HG02852 (cell line): ENCODE measurements around the gene POLDIP3.
A peak's percentile ranks its signal among the peaks of the same experiment; 100 is the strongest.
"Not testable (repeated sequence)": the region's sequence is repeated elsewhere in the genome, so short reads cannot be mapped to it uniquely, and the experiment has no call there.

Experiments used
- ATAC-seq: cut with Tn5 transposase; IDR thresholded peaks from one replicate; pipeline ENCODE4 v1.9.1; 2021; ENCODE audit warnings: mild to moderate bottlenecking, moderate library complexity; ENCODE audit not compliant: unreplicated experiment

POLDIP3 gene

GRCh38 chr22:42620084-42620483, 5.4 kb upstream of the POLDIP3 start:
- no peak for ATAC-seq

DNA sequence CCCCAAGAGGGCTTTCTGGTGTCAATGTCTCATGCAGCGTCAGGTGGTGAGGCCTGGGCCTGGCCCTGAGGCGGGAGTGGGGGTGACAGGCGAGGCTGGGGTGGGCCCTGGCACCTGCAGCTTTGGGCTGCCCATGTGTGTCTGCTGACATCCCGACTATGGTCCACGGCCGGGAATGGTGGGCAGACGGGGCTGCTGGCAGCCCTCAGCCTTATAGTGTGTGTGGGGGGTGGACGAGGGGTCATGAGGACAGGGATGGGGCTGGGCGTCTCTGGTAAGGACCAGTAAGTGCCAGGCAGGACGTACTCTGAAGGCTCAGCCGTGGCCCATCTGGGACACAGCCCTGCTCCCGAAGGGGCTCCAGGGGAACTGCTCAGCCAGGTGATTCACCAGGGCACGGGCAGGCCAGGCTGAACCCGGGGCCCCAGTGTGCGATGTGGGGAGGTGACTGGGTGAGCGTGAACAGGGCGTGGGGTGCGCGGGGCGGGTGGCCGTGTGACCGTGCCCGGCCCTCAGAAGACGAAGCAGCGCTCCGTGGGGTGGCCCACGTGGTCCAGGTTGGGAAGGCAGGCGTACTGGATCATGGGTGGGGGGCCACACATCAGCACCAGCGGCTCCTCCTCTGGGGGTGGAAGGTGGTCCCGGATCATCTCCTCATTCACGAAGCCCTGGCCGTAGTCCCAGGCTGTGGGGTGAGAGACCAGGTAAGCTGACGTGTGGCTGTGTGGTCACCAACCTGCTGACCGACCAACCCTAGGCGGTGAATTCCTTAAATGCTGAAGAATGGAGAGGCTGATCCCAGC, 4.8 kb upstream of the POLDIP3 start:
- ATAC-seq = no peak

DNA sequence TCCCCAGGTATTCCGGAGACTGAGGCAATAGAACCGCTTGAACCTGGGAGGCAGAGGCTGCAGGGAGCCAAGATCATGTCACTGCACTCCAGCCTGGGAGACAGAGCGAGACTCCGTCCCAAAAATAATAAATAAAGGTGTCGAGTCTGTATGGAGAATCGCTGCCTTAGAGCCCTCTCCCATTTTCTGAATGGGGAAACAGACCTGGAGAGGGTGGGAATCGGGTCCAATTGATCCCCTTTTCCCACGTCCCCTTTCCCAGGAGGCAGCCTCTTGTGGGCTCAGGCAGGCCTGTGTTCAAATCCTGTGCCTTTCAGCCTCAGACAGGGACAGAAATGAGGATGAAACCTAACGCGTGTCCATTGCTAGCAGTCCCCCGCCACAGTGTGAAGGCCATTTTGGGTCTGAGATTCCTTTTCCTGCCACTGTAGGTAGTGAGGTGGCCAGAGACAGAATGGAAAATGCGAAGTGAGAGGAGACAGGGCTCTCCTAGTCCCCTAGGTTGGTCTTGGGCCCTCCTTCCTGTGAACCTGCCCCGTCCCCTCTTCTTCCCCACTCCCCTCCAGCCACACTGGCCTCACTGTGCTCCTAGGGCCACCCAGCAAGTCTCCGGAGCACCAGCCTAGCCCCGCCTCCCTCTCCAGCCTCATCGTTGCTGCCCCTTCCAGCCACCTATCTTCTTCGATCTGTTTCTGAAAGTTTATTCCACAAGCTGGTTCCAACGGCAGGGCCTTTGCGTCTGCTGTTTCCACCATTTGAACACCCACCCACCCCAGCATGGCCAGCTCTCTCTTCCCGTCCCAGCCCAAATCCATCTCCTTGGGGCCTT, 2.7 kb upstream of the POLDIP3 start:
- ATAC-seq = no peak

DNA sequence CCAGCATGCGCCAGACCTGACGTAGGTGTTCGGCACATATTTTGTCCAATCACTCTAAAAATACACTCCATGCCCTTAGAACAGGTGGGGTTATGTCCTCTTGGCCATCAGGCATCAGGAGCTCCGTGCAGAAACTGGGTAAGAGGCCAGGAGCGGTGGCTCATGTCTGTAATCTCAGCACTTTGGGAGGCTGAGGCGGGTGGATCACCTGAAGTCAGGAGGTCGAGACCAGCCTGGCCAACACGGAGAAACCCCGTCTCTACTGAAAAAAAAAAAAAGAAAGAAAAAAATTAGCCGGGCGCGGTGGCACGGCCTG, 1.1 kb upstream of the POLDIP3 start:
- ATAC-seq = not testable (repeated sequence)

DNA sequence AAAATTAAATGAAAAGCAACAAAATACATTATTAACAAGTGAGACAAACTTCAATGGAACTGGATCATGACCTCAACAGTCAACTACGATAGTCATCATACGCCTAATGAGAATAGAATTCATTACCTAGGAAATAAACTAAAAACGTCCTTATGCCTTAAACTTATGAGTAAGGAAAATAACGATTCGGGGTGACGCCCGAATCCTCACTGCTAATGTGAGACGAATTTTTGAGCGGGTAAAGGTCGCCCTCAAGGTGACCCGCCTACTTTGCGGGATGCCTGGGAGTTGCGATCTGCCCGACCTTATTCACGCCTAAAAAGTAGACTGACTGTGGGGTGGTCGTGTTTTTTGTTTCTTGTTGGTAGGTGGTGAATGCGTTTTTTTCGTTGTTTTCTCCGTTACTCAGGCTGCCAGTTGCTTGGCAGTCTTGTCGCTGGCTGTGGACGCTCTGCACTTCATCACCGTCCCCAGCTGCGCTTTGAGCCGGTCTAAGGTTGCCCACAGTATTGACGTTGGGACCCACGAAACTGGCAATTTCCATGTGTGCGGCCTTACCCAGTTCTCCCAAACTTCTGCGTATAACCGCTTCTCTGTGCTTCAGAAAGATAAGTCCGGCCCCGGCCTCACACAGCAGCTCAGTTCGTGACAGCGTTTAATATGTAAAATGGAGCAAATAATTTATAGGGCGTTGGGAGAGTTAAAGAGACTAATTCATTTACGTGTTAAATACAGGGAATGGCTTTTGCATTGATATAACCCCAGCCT, 593 bp upstream of the POLDIP3 start:
- peak; percentile 48 for ATAC-seq

- no peak for ATAC-seq
Observed at GRCh38 chr22:42613872-42614301, 796 bp downstream of the POLDIP3 start.

- no peak for ATAC-seq
Observed at GRCh38 chr22:42612336-42612735, 2.3 kb downstream of the POLDIP3 start.

DNA sequence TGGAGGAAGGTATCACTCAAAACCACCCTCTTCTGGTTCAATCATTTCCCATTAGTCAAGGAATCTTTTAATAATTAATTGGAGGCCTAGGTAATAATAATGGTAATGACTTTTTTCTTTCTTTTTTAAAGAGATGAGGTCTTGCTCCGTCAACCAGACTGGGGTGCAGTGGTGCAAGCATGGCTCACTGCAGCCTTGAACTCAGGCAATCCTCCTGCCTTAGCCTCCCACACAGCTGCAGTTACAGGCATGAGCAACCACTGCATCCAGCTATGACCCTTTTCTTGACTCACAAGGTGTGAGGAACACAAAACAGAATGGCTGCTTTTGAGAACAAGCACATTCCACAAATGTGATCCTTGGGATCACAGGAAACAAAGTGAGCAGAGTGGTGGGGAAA, 3.6 kb downstream of the POLDIP3 start:
- no peak for ATAC-seq

DNA sequence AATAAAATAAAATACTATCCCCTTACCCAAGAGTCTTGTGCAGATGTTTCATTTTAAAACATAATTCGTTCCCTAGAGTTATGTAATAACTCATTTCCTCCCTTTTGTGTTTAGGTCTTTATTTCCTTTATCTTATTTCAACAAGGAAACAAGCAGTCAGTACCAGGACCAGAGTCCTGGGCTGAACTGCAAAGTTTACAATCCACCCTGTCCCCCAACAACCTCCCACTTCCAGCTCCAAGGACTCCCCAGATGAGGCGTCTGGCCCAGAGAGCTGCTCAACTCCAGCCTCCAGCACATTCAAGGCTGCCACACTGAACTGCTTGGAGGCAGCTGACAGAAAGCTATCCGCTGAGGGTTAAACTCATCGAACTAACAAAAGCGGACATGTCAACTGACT, 4.5 kb downstream of the POLDIP3 start:
- no peak for ATAC-seq

DNA sequence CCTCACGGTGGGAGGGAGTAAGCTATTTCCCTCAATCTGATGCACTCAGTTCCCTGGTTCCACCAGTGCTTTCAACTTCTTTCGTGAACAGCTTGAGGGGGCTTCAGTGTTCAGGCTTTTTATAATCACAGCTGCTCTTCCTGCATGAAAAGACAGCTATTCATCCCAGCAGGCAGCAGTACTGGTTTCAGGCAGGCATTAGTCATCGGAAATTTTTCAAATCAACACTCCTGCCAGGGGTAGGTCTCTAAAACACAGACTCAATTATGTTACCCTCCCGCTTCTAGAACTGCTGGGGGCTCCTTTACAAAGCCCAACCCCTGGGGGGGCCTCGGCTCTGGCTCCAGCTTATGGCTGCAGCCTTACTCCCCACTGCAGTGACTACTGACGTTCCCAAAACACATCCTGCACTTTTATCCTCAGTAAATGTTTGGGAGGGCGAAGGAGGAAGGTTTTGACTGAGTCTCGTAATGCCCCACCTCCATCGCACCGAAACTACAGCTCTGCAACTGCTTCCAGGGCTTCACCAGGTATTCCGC, 5.8 kb downstream of the POLDIP3 start:
- no peak for ATAC-seq

DNA sequence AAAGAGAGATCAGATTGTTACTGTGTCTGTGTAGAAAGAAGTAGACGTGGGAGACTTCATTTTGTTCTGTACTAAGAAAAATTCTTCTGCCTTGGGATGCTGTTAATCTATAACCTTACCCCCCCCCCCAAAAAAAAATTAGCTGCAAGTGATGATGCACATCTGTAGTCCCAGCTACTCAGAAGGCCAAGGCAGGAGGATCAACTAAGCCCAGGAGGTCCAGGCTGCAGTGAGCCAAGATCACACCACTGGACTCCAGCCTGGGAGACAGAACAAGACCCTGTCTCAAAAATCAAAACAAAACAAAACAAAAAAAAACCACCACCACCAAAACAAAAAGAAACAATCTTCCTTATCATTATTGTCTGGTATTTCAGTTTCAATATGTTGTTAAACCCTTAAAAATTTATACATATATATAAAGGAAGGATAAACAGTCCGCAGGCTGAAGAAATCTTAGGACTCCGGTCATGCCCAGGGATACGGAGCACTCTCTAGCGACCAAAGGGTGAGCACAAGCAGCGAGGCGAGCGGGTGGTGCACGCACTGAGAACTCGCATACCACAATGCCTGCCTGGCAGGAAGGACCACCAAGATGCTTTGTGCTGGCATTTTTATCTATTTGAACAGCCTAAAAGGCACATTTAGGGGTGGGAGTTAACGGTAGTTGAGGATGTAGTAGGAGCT, 6.4 kb downstream of the POLDIP3 start:
- no peak for ATAC-seq

DNA sequence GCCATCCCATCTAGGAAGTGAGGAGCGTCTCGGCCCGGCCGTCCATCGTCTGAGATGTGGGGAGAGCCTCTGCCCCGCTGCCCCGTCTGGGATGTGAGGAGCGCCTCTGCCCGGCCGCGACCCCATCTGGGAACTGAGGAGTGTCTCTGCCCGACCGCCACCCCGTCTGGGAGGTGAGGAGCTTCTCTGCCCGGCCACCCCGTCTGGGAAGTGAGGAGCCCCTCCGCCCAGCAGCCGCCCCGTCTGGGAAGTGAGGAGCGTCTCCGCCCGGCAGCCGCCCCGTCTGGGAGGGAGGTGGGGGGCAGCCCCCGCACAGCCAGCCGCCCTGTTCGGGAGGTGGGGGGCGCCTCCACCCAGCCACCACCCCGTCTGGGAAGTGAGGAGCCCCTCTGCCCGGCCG, 7.0 kb downstream of the POLDIP3 start:
- not testable (repeated sequence) for ATAC-seq

GRCh38 chr22:42604403-42604802, 10.3 kb downstream of the POLDIP3 start:
- ATAC-seq = no peak

GRCh38 chr22:42603427-42603826, 11.3 kb downstream of the POLDIP3 start:
- no peak for ATAC-seq

DNA sequence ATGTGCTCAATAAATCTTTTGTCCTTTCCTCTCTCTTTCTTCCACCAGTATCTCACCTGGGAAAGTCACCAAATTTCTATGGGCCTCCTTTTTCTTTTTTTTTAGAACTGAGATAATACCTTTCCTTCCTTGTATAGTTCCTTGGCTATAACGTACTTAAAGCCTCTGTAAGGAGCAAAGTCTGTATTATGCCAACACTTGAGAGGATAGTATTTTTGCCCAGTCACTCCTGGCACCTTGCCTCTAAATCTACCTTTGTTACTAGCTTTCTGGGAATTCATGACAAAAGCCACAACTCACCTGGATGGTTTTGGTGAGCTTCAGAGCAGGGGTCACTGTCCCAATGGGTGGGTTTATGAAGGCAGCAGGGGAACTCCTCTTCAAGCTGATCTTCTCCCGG, 12.2 kb downstream of the POLDIP3 start:
- ATAC-seq = no peak

DNA sequence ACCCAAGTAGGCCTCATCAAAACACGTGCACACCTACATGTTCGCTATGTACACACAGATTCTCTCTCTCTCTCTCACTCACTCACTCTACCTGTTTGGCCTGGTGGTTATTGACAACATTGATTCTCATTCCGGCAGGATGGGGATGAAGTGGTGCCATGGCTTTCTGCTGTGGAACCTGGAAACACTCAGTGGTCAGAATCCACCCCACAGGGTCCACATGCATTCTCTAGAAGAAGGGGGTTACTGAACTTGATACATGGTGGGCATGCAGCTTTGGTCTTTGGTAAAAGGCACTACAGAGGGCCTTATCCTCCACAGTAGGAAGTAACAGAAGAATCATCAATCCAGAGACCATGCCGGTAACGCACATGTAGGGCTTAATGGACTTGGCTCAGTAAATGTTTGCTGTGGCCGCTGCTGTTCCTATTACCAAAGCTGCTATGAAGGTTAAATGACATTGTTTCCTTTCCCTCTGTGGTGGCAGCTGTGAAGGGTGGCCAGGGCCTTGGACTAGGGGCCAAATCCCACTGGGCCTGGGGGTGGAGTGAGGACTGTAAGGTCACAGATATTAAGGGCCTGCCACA, 12.7 kb downstream of the POLDIP3 start:
- ATAC-seq = no peak

DNA sequence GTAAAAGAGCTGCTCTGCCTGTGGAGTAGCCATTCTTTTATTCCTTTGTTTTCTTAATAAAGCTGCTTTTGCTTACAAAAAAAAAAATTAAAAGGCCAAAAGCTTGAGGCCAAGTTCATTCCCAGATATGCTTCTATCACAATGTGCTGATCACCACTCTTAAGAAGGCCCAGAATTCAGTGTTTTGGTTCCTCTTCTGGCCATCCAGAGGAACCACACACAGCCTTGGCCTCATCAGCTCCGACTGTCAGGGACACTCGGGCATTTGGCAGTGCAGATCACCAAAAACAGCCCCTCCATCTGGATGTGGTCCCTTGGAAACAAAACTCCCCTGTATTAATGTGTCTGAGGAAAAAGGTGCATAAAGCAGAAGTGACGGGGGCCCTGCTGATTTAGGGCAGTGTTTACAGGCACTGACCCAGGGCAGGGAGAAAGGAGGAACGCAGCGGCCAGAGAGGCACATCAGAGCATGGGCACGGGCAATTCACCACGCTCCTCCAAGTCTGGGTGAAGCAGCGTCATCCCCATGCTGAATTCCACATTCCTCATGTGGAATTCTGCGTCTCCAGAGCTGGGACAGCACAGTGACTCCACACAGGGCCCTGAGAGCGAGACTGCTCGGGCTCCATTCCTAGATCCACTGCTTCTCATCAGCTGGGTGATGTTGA, 17.7 kb downstream of the POLDIP3 start:
- ATAC-seq = no peak

- ATAC-seq = no peak
Observed at GRCh38 chr22:42596336-42596735, 18.3 kb downstream of the POLDIP3 start.

DNA sequence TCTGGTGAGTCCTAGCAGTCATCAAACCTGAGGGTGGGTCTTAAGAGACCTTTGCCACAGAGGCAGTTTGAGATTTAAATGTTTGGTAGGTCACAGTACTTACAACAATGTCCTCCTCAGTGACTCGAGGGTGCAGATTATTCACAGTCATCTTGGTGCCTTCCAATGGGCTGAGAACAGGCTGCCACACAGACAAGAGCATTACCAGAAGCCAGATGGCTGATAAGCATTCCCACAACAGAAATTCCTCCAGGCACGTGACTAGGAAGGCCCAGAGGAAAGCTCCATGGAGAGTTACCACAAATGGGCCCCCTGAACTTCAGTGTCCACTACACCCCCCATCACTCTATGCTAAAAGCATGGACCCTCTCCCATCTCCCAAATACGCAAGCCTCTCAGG, 19.2 kb downstream of the POLDIP3 start:
- no peak for ATAC-seq

GRCh38 chr22:42591987-42592386, 22.7 kb downstream of the POLDIP3 start:
- no peak for ATAC-seq
